Measurements from ENCODE around the gene IRAK3.

DNA sequence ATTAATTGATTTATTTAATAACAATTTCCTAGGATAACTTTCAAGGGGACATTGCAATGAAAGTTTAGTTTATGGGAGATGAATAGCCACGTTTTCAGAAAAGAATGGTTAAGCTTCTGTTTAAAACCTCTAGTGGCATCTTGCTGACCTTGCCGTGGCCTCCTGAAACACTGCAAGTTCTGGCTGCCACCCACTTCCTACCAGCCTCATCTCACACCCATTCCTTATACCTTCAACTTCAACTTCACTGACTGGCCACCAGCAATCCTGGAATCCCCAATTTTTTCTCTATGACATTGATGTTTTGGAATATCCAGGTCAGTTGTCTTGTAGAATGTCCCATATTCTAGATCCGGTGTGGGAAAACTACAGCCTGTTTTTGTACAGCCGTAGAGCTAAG, 108.1 kb downstream of the IRAK3 start:
- TF ChIP-seq POLR2A (IDR thresholded peaks at IDR 0.05) (no peak), EP300 (IDR thresholded peaks at IDR 0.05) (no peak), POLR2AphosphoS5 (IDR thresholded peaks at IDR 0.05) (no peak)
- TF ChIP-seq, protein P1, sequence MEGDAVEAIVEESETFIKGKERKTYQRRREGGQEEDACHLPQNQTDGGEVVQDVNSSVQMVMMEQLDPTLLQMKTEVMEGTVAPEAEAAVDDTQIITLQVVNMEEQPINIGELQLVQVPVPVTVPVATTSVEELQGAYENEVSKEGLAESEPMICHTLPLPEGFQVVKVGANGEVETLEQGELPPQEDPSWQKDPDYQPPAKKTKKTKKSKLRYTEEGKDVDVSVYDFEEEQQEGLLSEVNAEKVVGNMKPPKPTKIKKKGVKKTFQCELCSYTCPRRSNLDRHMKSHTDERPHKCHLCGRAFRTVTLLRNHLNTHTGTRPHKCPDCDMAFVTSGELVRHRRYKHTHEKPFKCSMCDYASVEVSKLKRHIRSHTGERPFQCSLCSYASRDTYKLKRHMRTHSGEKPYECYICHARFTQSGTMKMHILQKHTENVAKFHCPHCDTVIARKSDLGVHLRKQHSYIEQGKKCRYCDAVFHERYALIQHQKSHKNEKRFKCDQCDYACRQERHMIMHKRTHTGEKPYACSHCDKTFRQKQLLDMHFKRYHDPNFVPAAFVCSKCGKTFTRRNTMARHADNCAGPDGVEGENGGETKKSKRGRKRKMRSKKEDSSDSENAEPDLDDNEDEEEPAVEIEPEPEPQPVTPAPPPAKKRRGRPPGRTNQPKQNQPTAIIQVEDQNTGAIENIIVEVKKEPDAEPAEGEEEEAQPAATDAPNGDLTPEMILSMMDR (IDR thresholded peaks at IDR 0.05): no peak

Data from gastroesophageal sphincter (tissue), 3 donors.